Measurements from ENCODE around the gene SLC15A4. TPM values are rescaled to one million over a fixed set of nuclear protein-coding genes. Genes with fewer than 3 reads are reported as not detected.
"Not testable (repeated sequence)": the region's sequence is repeated elsewhere in the genome, so short reads cannot be mapped to it uniquely, and the experiment has no call there.

SLC15A4 gene
- total RNA-seq, 1 donor from 2014 or later = 31.3 TPM

DNA sequence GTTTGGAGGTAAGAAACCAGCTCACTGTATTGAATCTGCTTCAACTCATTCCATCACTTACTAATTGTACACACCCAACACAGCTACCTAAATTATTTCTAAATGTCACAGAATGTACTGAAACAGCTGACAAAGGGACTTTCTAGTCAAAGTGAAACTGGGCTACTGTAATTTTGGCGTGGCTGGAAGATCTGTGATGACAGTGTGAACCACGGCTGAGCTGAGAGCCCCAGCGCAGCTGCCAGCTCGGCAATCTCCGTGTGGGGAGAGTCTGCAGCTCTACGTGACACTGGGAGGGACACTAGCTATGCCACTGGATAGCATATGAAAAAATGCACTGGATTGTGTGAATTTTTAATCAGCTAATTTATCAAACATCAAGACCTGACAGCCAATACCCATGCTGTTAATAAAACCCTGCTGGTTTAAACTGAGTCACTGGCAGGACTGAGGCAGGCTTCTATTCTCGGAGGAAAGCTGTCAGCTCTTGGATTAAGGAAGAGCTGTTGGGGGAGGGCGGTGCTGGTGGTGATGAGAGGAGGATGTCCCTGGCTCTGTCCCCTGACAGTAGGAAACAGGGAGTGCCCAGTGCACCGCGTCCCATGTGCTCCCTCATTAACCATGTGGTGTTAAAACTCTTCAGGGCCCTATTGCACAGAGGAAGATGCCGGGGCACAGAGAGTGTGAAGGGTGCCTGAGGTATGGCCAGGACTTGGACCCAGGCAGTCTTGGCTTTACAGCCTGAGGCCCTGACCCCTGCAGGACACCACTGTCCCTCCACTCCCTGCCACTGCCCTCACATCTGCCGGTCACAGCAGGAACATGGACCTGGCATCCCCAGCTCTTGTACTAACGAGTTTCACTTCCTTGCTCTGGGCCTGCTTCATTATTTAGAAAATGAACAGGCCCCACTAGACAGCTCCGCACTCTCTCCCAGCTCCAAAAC, 13.3 kb downstream of the SLC15A4 start:
- peaks cover 34% of the 10 kb centered on the region for H3K36me3 Mint-ChIP-seq (ENCODE audit: insufficient read depth)

DNA sequence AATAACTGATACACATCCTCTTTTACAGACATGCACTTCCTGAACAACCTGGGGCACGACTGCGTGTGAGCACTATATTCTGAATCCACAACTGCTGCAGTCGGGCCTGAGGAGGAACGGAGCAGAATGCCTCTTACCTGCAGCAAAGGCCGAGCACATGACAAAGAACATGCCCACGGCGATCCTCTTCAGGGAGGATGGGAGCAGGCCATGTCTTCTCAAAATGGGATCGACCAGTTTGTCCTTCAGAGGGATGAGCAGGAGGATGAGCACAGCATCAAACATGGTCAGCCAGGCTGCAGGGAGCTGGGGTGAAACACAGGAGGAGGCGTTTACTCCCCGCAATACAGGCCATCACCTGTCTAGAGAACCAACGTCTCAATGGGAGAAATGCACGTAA, 15.1 kb downstream of the SLC15A4 start:
- H3K4me1 Mint-ChIP-seq (ENCODE audit: low read depth) = no peaks in the 10 kb centered on the region
- H3K27me3 Mint-ChIP-seq = no peaks in the 10 kb centered on the region
- H3K4me3 Mint-ChIP-seq (ENCODE audit: low read depth) = no peak overlapping the region
- no peak overlapping the region for H3K27ac Mint-ChIP-seq
- H3K9me3 Mint-ChIP-seq (ENCODE audit: low read depth) = no peaks in the 10 kb centered on the region
- DNase-seq (ENCODE audit: low spot score, unreplicated experiment) = no peak
- TF ChIP-seq CTCF (IDR thresholded peaks at IDR 0.05; ENCODE audit: unreplicated experiment) = no peak
- peaks cover 34% of the 10 kb centered on the region for H3K36me3 Mint-ChIP-seq (ENCODE audit: insufficient read depth)

More for the DNA sequence above, 13.3 kb downstream of the SLC15A4 start:
- Mint-ChIP-seq H3K4me3 (ENCODE audit: low read depth) (no peak overlapping the region), H3K27ac (peak overlapping the region; percentile 38), H3K4me1 (ENCODE audit: low read depth) (no peaks in the 10 kb centered on the region), H3K27me3 (no peaks in the 10 kb centered on the region), H3K9me3 (ENCODE audit: low read depth) (no peaks in the 10 kb centered on the region)
- DNase-seq (ENCODE audit: low spot score, unreplicated experiment) = no peak
- no peak for TF ChIP-seq CTCF (IDR thresholded peaks at IDR 0.05; ENCODE audit: unreplicated experiment)

DNA sequence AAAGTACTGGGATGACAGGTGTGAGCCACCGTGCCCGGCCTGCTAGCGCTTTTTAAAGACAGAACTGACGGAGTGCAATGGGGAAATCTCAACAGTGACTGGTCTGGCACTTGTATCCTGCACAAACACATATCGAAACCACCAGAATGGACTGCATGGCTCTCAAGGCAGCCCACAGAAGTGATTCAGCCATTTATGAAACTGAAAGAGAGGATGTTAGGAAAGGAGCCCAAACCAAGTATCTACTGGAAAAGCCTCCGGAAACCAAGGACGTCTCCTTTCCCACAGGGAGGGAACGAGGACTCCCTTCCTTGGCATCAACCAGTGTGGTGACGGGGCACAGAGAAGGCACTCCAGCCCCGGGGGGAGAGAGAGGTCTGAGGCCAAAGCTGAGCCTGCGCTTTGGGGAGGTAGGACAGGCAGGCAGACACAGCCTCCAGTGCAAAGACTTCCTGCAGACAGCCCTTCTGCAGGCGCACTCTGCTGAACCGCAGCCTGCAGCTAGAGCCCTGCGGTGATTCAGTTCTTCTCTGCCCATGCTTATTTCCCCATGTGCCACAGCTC, 16.5 kb downstream of the SLC15A4 start:
- Mint-ChIP-seq H3K27me3 (no peaks in the 10 kb centered on the region), H3K36me3 (ENCODE audit: insufficient read depth) (peaks cover 32% of the 10 kb centered on the region), H3K4me1 (ENCODE audit: low read depth) (no peaks in the 10 kb centered on the region), H3K4me3 (ENCODE audit: low read depth) (no peak overlapping the region), H3K9me3 (ENCODE audit: low read depth) (no peaks in the 10 kb centered on the region), H3K27ac (no peak overlapping the region)
- no peak for DNase-seq (ENCODE audit: low spot score, unreplicated experiment)
- TF ChIP-seq CTCF (IDR thresholded peaks at IDR 0.05; ENCODE audit: unreplicated experiment) = no peak

- Mint-ChIP-seq H3K9me3 (ENCODE audit: low read depth) (no peaks in the 10 kb centered on the region), H3K27ac (no peak overlapping the region), H3K4me3 (ENCODE audit: low read depth) (no peak overlapping the region), H3K36me3 (ENCODE audit: insufficient read depth) (peaks cover 32% of the 10 kb centered on the region), H3K27me3 (no peaks in the 10 kb centered on the region), H3K4me1 (ENCODE audit: low read depth) (no peaks in the 10 kb centered on the region)
- no peak for TF ChIP-seq CTCF (IDR thresholded peaks at IDR 0.05; ENCODE audit: unreplicated experiment)
- DNase-seq (ENCODE audit: low spot score, unreplicated experiment) = no peak
These were observed 17.2 kb downstream of the SLC15A4 start for GRCh38 chr12:128806573-128806972.

DNA sequence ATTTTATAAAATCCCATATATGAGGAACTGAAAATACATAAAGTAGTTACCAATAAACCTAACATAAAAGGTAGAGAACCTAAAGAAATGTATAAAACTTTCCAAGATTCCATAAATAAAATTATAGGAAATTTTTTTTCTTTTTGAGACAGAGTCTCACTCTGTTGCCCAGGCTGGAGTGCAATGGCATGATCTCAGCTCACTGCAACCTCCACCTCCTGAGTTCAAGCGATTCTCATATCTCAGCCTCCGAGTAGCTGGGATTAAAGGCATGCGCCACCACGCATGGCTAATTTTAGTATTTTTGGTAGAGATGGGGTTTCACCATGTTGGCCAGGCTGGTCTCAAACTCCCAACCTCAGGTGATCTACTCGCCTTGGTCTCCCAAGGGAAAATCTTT, 18.4 kb downstream of the SLC15A4 start:
- H3K36me3 Mint-ChIP-seq (ENCODE audit: insufficient read depth) = peaks cover 37% of the 10 kb centered on the region
- not testable (repeated sequence) for H3K9me3 Mint-ChIP-seq (ENCODE audit: low read depth); H3K4me1 Mint-ChIP-seq (ENCODE audit: low read depth); H3K27me3 Mint-ChIP-seq; H3K27ac Mint-ChIP-seq; DNase-seq (ENCODE audit: low spot score, unreplicated experiment); H3K4me3 Mint-ChIP-seq (ENCODE audit: low read depth)
